Endothelial cell of umbilical vein (primary cell): ENCODE measurements around the gene SH3RF3. TPM values are rescaled to one million over a fixed set of nuclear protein-coding genes. Genes with fewer than 3 reads are reported as not detected.

Experiments
- BruUV-seq: library from RNA; stranded (reverse); fragments of 400-500 nt; replicated peaks from 2 replicates; lab custom pipeline; 2021; lab: Mats Ljungman, UMichigan
- CTCF ChIA-PET: fragments of 300-600, 350-600 bp; sonication (Branson Sonifier 250); formaldehyde crosslinking; loops from one replicate; lab custom pipeline; 2021; ENCODE audit warnings: antibody characterized with exemption, inconsistent platforms; lab: Charles Lee
- POLR2A ChIA-PET: fragments of 300-600, 350-600 bp; sonication (Branson Sonifier 250); formaldehyde crosslinking; loops from one replicate; lab custom pipeline; 2021; ENCODE audit warnings: antibody characterized with exemption, inconsistent platforms; lab: Charles Lee
- DNase-seq: peaks from one replicate; pipeline ENCODE4 v3.0.0-alpha.2; 2011; ENCODE audit warnings: low read depth, low spot score
- FAIRE-seq: peaks from 2 replicates; lab custom pipeline; 2011; peaks lifted over from hg19 to GRCh38; lab: Jason Lieb, UNC
- H2AFZ ChIP-seq: 2 replicates; pipeline ENCODE4 v1.6.0; 2012; ENCODE audit warnings: low read depth, low read length, control low read depth, inconsistent platforms
- H3K27ac ChIP-seq: 2 replicates; pipeline ENCODE4 v1.5.1; 2011; ENCODE audit warnings: low read depth, mild to moderate bottlenecking, control low read depth, low read length, moderate library complexity; ENCODE audit not compliant: insufficient read depth
- H3K27me3 ChIP-seq, 2 experiments: 2 replicates each; pipeline versions ENCODE4 v1.6.0 to v1.6.1; 2011; ENCODE audit warnings: low read length in 2 of 2, mixed read lengths in 1 of 2; ENCODE audit not compliant: control insufficient read depth in 2 of 2, insufficient read depth in 2 of 2
- H3K36me3 ChIP-seq, 2 experiments: 2 replicates in 1 of 2; 3 replicates in 1 of 2; pipeline ENCODE4 v1.5.1; 2011; ENCODE audit warnings: low read length in 2 of 2, mild to moderate bottlenecking in 1 of 2, moderate library complexity in 1 of 2; ENCODE audit not compliant: control insufficient read depth in 2 of 2, insufficient read depth in 2 of 2; ENCODE audit errors: extremely low read depth in 1 of 2
- H3K4me1 ChIP-seq: 3 replicates; pipeline ENCODE4 v1.5.1; 2011; ENCODE audit warnings: mild to moderate bottlenecking, low read length; ENCODE audit not compliant: control insufficient read depth, insufficient read depth; ENCODE audit errors: extremely low read depth
- H3K4me2 ChIP-seq: 2 replicates; pipeline ENCODE4 v1.6.1; 2011; ENCODE audit warnings: low read length, control low read depth, mixed read lengths; ENCODE audit not compliant: insufficient read depth
- H3K4me3 ChIP-seq, 3 experiments: fragments of 200-600 bp in 1 of 3; sonication (generic), shearing (Covaris generic) in 1 of 3; replicated peaks in 1 of 3; 2 replicates each; pipeline ENCODE4 v1.5.1; 2011 to 2016; ENCODE audit warnings: control low read depth in 3 of 3, low read length in 3 of 3, mild to moderate bottlenecking in 2 of 3, inconsistent platforms in 1 of 3, low read depth in 1 of 3, moderate library complexity in 1 of 3; ENCODE audit not compliant: insufficient read depth in 1 of 3
- H3K79me2 ChIP-seq: 2 replicates; pipeline ENCODE4 v1.6.0; 2012; ENCODE audit warnings: low read length, inconsistent platforms; ENCODE audit not compliant: control insufficient read depth, insufficient read depth
- H3K9ac ChIP-seq: replicated peaks from 2 replicates; pipeline ENCODE3; 2011; ENCODE audit warnings: low read length, control low read depth; ENCODE audit not compliant: insufficient read depth; ENCODE audit errors: extremely low read depth
- H3K9me1 ChIP-seq: replicated peaks from 3 replicates; pipeline ENCODE4 v1.6.0; 2011; ENCODE audit warnings: mild to moderate bottlenecking, low read length; ENCODE audit not compliant: control insufficient read depth, insufficient read depth; ENCODE audit errors: extremely low read depth
- H3K9me3 ChIP-seq: replicated peaks from 2 replicates; pipeline ENCODE4 v1.5.1; 2012; ENCODE audit warnings: low read length, inconsistent platforms; ENCODE audit not compliant: control insufficient read depth, insufficient read depth
- H4K20me1 ChIP-seq: replicated peaks from 2 replicates; pipeline ENCODE3; 2011; ENCODE audit warnings: mild to moderate bottlenecking, low read length; ENCODE audit not compliant: control insufficient read depth, insufficient read depth; ENCODE audit errors: extremely low read depth
- EZH2 ChIP-seq: IDR thresholded peaks from 2 replicates; pipeline ENCODE4 v1.6.1; 2012; ENCODE audit warnings: borderline replicate concordance, low read depth, mild to moderate bottlenecking, moderate library complexity, low read length, inconsistent platforms; ENCODE audit not compliant: severe bottlenecking
- FOS ChIP-seq: IDR thresholded peaks from 2 replicates; pipeline ENCODE4 v1.6.1; 2011; ENCODE audit warnings: mild to moderate bottlenecking, low read length, moderate library complexity, borderline replicate concordance; ENCODE audit not compliant: insufficient read depth
- GATA2 ChIP-seq: IDR thresholded peaks from 2 replicates; pipeline ENCODE4 v1.7.0; 2011; ENCODE audit warnings: low read depth, mild to moderate bottlenecking, moderate library complexity, mixed read lengths, low read length; ENCODE audit not compliant: insufficient read length, insufficient read depth
- JUN ChIP-seq: IDR thresholded peaks from 2 replicates; pipeline ENCODE4 v1.6.1; 2011; ENCODE audit warnings: borderline replicate concordance, low read depth; ENCODE audit not compliant: insufficient read length, insufficient read depth
- MAX ChIP-seq: IDR thresholded peaks from 2 replicates; pipeline ENCODE4 v1.6.1; 2011; ENCODE audit not compliant: insufficient read depth, insufficient read length
- MYC ChIP-seq: IDR thresholded peaks from one replicate; pipeline ENCODE4 v1.6.1; 2011; ENCODE audit warnings: mild to moderate bottlenecking, low read depth, low read length
- POLR2A ChIP-seq: IDR thresholded peaks from 2 replicates; pipeline ENCODE4 v1.6.1; 2012; ENCODE audit warnings: low read depth, mild to moderate bottlenecking, control low read depth, low read length
- POLR2AphosphoS5 ChIP-seq: IDR thresholded peaks from 2 replicates; pipeline ENCODE4 v1.6.1; 2012; ENCODE audit warnings: low read depth, mild to moderate bottlenecking, control low read depth, low read length, moderate library complexity; ENCODE audit not compliant: insufficient read depth
- dilution Hi-C: fragments of 300-500 bp; cut with MboI; formaldehyde crosslinking; loops from one replicate; pipeline ENCODE4 v1.15.0; 2019; ENCODE audit warnings: low sequenced_read_pairs; ENCODE audit not compliant: extremely low pct_ligation_motif_present
- intact Hi-C: fragments of 100-400 bp; cut with micrococcal nuclease; formaldehyde crosslinking; loops from one replicate; pipeline ENCODE4 v1.10.0; 2022
- polyA plus RNA-seq, 4 experiments: library from polyadenylated mRNA; depleted of rRNA in 3 of 4; stranded (reverse) in 3 of 4; unstranded in 1 of 4; fragments of >200 nt; gene quantifications; 2 replicates each; pipeline versions ENCODE4 v1.2.1 to v1.2.3, GENCODE V29; 2011 to 2012; ENCODE audit warnings: missing spikeins in 1 of 4
- total RNA-seq: library from RNA; stranded (reverse); gene quantifications from 2 replicates; pipeline ENCODE4 v1.2.3, GENCODE V29; 2021
- TF ChIP-seq, protein P1 (sequence below), 2 donors: IDR thresholded peaks; 1 replicate in 1 of 2; 2 replicates in 1 of 2; pipeline ENCODE4 v1.5.1; 2011; ENCODE audit warnings: low read length in 2 of 2, mild to moderate bottlenecking in 2 of 2, moderate library complexity in 2 of 2, control low read depth in 1 of 2, inconsistent platforms in 1 of 2, low read depth in 1 of 2; ENCODE audit not compliant: insufficient read depth in 1 of 2; ENCODE audit errors: extremely low read depth in 1 of 2

The SH3RF3 gene
- total and polyA plus RNA-seq, 2 donors (not counting 3 experiments of a cell fraction or from before 2014, with no cell fraction given), result 3.8 to 14.7 TPM

DNA sequence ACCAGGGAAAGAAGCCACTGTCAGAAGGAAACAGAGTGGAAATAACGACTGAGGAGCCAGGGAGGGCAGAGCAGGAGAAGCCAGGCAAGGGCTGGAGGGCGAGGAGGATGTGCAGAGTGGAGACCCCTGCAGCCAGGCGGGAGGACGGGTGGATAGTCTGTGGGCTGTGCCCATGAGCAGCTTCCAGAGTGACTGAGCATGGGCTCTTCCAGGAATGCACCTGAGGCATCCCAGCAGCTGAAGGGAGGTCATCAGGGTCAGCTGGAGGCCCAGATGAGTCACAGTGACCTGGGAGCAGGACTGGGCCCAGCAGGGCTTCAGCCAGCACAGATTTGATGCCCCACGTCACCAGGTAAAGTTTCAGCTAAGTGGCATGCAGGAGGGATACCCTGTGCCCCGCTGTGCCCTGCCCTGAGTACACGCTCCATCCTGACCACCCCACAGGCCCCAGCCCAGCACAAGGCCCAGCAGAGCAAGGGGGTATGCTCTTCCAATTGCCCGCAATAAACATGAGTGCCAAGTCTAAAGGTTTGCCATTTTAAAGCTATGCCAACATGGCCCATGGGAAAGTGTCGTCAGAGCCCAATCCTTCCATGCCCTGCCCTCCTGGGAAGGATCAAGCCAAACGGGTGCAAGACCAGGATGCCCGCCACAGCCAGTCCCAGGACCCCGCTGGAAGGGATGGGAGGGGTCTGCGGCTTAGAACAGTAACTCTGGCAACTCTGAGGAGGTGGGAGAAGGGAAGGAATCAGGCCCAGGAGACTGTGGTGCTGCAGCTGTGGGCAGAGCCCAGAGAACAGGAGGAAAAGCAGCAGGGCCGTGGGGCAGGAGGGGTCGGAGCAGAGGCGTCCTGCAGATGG, 399.1 kb downstream of the SH3RF3 start:
- H3K4me3 ChIP-seq, result no peak overlapping the region
- H3K9ac ChIP-seq, result no peak overlapping the region
- no TSS peak for BruUV-seq
- DNase-seq (no peak), FAIRE-seq (no peak)
- no peak overlapping the region for H3K4me2 ChIP-seq
- H3K79me2 ChIP-seq, result no peaks in the 10 kb centered on the region
- ChIA-PET CTCF (interaction anchor here (1.9 kb wide), 1 partner anchor 208 kb away, joined by 7 read pairs; no protein-coding TSS in a partner anchor), POLR2A (no interaction called here)
- peaks cover 5 to 7% of the 10 kb centered on the region in 2 experiments for H3K27me3 ChIP-seq
- H3K9me3 ChIP-seq, result no peaks in the 10 kb centered on the region
- TF ChIP-seq POLR2AphosphoS5 (no peak), MYC (no peak), JUN (no peak), EZH2 (no peak)
- no peaks in the 10 kb centered on the region for H3K4me1 ChIP-seq
- H3K9me1 ChIP-seq, result no peaks in the 10 kb centered on the region
- intact Hi-C loops (no loop called here), dilution Hi-C loops (no loop called here)
- no peak overlapping the region for H2AFZ ChIP-seq
- no peaks in the 10 kb centered on the region for H3K36me3 ChIP-seq
- H3K27ac ChIP-seq, result no peak overlapping the region
- H4K20me1 ChIP-seq, result no peaks in the 10 kb centered on the region

DNA sequence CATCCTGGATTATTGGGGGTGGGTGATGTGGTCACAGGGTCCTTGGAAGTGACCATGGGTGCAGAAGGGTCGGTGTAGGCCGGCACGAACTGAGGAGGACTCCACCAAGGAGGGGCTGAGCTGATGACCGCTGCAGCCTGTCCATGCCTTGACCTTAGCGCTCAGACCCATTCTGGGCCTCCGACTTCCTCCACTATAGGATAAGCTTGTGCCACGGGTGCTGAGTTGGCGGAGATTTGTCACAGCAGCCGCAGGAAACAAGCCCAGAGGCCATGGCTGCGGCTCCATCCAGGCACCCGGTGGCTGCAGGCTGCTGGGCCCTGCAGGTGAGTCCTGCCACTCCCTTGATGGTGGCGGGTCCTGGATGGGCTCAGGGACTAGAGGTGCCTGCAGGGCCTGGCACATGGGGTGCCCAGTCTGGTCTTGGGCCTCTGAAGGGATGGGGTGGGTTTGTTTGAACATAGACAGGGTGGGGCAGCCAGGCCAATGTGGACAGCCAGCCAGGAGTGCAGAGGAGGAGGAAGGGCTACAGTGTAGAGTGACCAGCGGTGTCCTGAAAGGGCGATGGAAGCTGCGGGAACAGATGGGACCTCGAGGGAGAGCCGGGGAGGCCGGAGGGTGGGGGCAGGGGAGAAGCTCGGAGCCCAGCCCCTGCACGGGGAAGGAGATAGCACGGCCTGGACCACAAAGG, 400.0 kb downstream of the SH3RF3 start:
- intact Hi-C loops, result no loop called here
- no peak overlapping the region for H2AFZ ChIP-seq
- H3K9me3 ChIP-seq, result no peaks in the 10 kb centered on the region
- no peaks in the 10 kb centered on the region for H3K36me3 ChIP-seq
- H3K79me2 ChIP-seq, result no peaks in the 10 kb centered on the region
- H3K4me1 ChIP-seq, result no peaks in the 10 kb centered on the region
- no peaks in the 10 kb centered on the region for H4K20me1 ChIP-seq
- no peak overlapping the region for H3K27ac ChIP-seq
- no peak overlapping the region for H3K4me2 ChIP-seq
- ChIA-PET POLR2A (no interaction called here), CTCF (interaction anchor here (1.9 kb wide), 1 partner anchor 207 kb away, joined by 7 read pairs; no protein-coding TSS in a partner anchor)
- H3K4me3 ChIP-seq, result no peak overlapping the region
- FAIRE-seq (no peak), DNase-seq (no peak)
- H3K9me1 ChIP-seq, result no peaks in the 10 kb centered on the region
- peaks cover 5 to 10% of the 10 kb centered on the region in 2 experiments for H3K27me3 ChIP-seq
- H3K9ac ChIP-seq, result no peak overlapping the region
- TF ChIP-seq EZH2 (no peak), MYC (no peak), MAX (no peak), POLR2A (no peak), POLR2AphosphoS5 (no peak), FOS (no peak), JUN (no peak), GATA2 (no peak)
- TF ChIP-seq, protein P1, sequence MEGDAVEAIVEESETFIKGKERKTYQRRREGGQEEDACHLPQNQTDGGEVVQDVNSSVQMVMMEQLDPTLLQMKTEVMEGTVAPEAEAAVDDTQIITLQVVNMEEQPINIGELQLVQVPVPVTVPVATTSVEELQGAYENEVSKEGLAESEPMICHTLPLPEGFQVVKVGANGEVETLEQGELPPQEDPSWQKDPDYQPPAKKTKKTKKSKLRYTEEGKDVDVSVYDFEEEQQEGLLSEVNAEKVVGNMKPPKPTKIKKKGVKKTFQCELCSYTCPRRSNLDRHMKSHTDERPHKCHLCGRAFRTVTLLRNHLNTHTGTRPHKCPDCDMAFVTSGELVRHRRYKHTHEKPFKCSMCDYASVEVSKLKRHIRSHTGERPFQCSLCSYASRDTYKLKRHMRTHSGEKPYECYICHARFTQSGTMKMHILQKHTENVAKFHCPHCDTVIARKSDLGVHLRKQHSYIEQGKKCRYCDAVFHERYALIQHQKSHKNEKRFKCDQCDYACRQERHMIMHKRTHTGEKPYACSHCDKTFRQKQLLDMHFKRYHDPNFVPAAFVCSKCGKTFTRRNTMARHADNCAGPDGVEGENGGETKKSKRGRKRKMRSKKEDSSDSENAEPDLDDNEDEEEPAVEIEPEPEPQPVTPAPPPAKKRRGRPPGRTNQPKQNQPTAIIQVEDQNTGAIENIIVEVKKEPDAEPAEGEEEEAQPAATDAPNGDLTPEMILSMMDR (IDR thresholded peaks at IDR 0.05; ENCODE audit: extremely low read depth in 1 of 2, insufficient read depth in 1 of 2, low read depth in 1 of 2, low read length in 2 of 2), result no peak
- no TSS peak for BruUV-seq
- dilution Hi-C loops, result no loop called here
